Vagina (tissue), 2 donors: Measurements from ENCODE around the gene PIK3R6.

ENCODE experiments used
- CTCF ChIP-seq, 3 experiments: fragments of 450-650 bp in 2 of 3; fragments of 200-600 bp in 1 of 3; sonication (generic) in 1 of 3; IDR thresholded peaks; one replicate each; pipeline ENCODE4 v1.5.1; 2017 to 2019; ENCODE audit warnings: antibody characterized with exemption in 3 of 3, mild to moderate bottlenecking in 2 of 3, moderate library complexity in 2 of 3
- POLR2A ChIP-seq, 2 donors: fragments of 450-650 bp; IDR thresholded peaks; one replicate each; pipeline ENCODE4 v1.6.1; 2017; ENCODE audit warnings: antibody characterized with exemption in 2 of 2, mild to moderate bottlenecking in 2 of 2, moderate library complexity in 2 of 2
- POLR2AphosphoS5 ChIP-seq, 2 donors: sonication (generic); formaldehyde crosslinking; IDR thresholded peaks; one replicate each; pipeline ENCODE4 v1.9.0; 2017; ENCODE audit warnings: antibody characterized with exemption in 2 of 2, mild to moderate bottlenecking in 2 of 2, low read depth in 1 of 2; ENCODE audit not compliant: insufficient read depth in 1 of 2

DNA sequence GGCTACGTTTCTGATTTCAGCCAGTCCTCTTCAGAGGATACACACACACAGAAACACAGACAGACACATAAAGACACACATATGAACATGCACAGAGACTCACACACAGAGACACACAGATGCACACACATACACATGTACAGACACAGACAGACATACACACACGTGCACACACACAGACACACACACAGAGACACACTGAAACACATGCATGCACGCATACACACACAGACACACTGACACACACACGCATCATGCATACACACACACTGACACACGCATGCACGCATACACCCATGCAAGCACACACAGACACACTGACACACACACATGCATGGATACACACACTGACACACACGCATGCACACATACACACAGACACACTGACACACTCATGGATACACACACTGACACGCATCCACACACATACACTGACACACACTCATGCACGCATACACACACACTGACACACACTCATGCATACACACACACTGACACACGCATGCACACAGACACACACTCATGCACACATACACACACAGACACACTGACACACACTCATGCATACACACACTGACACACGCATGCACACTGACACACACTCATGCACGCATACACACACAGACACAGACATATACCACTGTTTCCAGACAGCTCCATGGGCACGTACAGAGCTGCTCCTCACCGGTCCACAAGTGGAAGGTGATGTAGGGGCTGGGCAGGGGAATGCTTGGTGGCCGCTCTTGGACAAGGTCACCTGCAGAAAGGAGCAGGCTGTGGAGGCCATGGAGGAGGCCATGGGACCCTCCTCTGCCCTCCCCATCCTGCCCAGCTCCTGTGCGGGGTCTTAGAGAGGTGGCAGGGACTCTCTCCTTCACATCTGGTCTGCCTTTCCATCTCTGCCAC lies 38.2 kb downstream of the PIK3R6 start:
- TF ChIP-seq CTCF (IDR thresholded peaks at IDR 0.05), result no peak
- TF ChIP-seq POLR2A (IDR thresholded peaks at IDR 0.05), result no peak
- no peak for TF ChIP-seq POLR2AphosphoS5 (IDR thresholded peaks at IDR 0.05; ENCODE audit: insufficient read depth in 1 of 2, low read depth in 1 of 2)
